ENCODE measurements around the gene SCAMP4.

- TF ChIP-seq CTCF (IDR thresholded peaks at IDR 0.05 in 4 of 5, conservative IDR thresholded peaks at IDR 0.05 in 1 of 5) (no peak), POLR2A (IDR thresholded peaks at IDR 0.05) (no peak)
Measured at GRCh38 chr19:1905863-1906375, 720 bp downstream of the SCAMP4 start.

Data from gastrocnemius medialis (tissue), 4 donors.